HepG2 (cell line): ENCODE data around the gene CCL4L2.
"Not testable (repeated sequence)": the region's sequence is repeated elsewhere in the genome, so short reads cannot be mapped to it uniquely, and the experiment has no call there.

Experiments used
- ARNTL ChIP-seq: sonication (generic); formaldehyde crosslinking; IDR thresholded peaks from 2 replicates; pipeline ENCODE4 v1.4.0; 2020; ENCODE audit warnings: mild to moderate bottlenecking, missing genetic modification reagents
- MTF1 ChIP-seq: sonication (generic); formaldehyde crosslinking; IDR thresholded peaks from 2 replicates; pipeline ENCODE4 v1.5.0; 2020; ENCODE audit warnings: missing genetic modification reagents
- POLR2AphosphoS5 ChIP-seq: IDR thresholded peaks from 2 replicates; pipeline ENCODE4 v1.6.1; 2012; ENCODE audit warnings: low read depth, low read length
- SOX13 ChIP-seq, 3 experiments: fragments of 450-650 bp in 1 of 3; sonication (generic) in 1 of 3; formaldehyde crosslinking in 1 of 3; IDR thresholded peaks in 2 of 3; conservative IDR thresholded peaks in 1 of 3; 2 replicates each; pipeline versions ENCODE4 v1.5.0 to v1.6.1; 2016 to 2020; ENCODE audit warnings: antibody characterized with exemption in 1 of 3, mild to moderate bottlenecking in 1 of 3, missing compliant biosample characterization in 1 of 3, missing genetic modification reagents in 1 of 3, moderate library complexity in 1 of 3
- ZNF274 ChIP-seq: sonication (generic); formaldehyde crosslinking; IDR thresholded peaks from 2 replicates; pipeline ENCODE4 v1.5.1; 2020; ENCODE audit warnings: mild to moderate bottlenecking, missing genetic modification reagents
- ZNF333 ChIP-seq: sonication (generic); formaldehyde crosslinking; IDR thresholded peaks from 2 replicates; pipeline ENCODE4 v1.4.0; 2020; ENCODE audit warnings: mild to moderate bottlenecking, missing genetic modification reagents, borderline replicate concordance

DNA sequence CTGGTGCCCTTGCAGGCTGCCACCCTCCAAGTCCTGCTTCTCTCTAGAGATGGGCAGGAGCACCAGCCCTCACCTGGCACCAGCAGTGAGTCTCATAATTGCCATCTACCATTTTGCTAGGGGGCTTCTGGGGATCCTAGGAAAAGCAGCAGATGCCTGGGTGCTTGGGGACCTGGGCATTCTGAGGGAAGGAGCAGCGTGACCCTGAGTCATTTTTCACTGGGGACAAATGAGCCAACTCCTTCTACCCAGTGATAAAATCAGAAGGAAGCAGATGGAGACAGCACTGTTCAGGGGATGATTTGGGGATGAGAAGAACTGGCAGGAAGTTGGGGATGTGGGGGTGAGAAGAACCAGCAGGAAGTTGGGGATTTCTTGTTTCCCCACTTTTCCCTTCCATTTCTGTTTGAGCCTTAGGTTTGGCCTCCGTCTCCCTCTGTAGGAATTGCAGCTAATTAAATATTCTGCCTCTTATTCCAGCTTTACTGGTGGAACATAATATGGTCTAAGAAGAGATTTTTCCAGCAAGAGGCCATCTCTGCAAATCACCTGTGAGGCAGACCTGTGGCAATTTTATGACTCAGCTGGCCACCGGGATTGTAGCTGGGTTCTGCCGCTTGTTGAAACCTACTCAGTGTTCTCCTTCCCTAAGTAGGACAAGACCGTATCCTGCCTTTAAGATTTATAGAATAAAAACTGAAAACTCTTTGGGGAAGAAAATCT, 22.8 kb upstream of the CCL4L2 start:
- TF ChIP-seq SOX13 (IDR thresholded peaks at IDR 0.05); SOX13 (CRISPR knock-in tag; conservative IDR thresholded peaks at IDR 0.05 in 1 of 2, IDR thresholded peaks at IDR 0.05 in 1 of 2); POLR2AphosphoS5; ZNF333; ZNF274 (CRISPR knock-in tag); MTF1 (CRISPR knock-in tag); ARNTL (CRISPR knock-in tag): not testable (repeated sequence)
